Stimulated activated CD8-positive, alpha-beta memory T cell treated with anti-CD3 and anti-CD28 coated beads, Interleukin-4, amount 100 ng/mL, for 24 hours (primary cell): ENCODE data around the gene TMEM204.
"Not testable (repeated sequence)": the region's sequence is repeated elsewhere in the genome, so short reads cannot be mapped to it uniquely, and the experiment has no call there.

Experiments used
- DNase-seq: peaks from one replicate; pipeline ENCODE4 v3.0.0-alpha.2; 2020; ENCODE audit warnings: low read depth

Gene TMEM204

DNA sequence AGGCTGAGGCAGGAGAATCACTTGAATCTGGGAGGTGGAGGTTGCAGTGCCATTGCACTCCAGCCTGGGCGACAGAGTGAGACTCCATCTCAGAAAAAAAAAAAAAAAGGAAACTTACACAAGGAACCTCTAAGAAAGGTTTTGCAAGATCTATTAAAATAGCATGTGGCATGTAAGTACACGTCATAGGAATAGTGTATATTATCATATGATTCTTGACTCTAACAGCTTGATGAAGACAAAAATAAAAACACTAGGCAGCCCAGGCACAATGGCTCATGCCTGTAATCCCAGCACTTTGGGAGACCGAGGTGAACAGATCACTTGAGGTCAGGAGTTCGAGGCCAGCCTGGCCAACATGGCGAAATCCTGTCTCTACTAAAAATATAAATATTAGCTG lies 62.0 kb downstream of the TMEM204 start:
- DNase-seq = not testable (repeated sequence)

DNA sequence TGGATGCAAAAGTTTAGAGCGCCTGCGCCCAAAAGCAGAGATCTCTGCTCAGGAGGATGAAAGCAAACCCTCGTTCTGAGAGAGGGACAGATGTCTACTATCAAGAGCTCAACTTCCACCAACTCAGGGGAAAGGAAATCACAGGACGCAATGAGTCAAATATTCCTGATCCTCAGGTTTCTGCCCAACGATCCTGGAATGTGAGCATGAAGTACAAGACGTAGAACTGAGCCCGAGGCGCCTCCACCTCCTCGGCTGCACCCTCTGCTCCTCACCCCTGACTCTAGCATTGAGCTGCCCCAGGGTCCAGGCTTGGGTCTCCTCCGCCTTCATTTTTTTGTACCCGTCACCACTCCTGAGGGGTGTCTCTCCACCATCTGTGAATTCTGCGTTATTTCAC lies 63.0 kb downstream of the TMEM204 start:
- DNase-seq = no peak

DNA sequence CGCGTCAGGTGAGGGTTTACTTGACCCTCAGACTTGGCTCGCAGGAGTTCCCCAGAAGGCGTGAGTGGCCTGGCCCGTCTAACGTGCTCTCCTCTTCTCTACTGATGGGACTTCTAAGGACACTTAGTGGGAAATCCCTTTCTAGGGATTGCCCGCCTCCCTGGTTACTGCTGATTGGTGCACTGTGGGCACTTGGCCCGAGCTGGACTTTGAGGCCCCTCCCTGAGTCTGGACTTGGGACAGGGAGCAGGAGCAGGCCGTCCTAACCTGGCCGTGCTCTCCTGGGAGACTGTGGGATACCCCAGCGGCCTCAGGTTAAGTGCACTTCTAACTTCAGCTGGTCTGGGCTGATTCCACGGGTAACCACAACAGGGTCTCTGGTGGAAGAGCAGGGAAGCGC lies 63.7 kb downstream of the TMEM204 start:
- DNase-seq = no peak

DNA sequence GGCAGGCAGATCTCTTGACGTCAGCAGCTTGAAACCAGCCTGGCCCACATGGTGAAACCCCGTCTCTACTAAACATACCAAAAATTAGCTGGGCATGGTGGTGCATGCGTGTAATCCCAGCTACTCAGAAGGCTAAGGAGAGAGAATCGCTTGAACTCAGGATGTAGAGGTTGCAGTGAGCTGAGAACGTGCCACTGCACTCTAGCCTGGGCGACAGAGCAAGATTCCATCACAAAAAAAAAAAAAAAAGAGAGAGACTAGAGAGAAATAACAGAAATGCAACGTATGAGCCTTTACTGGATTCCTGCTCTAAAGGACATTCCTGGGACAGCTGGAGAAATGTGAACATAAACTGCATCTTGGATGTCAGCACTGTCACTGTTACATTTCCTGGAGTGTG lies 67.6 kb downstream of the TMEM204 start:
- DNase-seq = no peak

DNA sequence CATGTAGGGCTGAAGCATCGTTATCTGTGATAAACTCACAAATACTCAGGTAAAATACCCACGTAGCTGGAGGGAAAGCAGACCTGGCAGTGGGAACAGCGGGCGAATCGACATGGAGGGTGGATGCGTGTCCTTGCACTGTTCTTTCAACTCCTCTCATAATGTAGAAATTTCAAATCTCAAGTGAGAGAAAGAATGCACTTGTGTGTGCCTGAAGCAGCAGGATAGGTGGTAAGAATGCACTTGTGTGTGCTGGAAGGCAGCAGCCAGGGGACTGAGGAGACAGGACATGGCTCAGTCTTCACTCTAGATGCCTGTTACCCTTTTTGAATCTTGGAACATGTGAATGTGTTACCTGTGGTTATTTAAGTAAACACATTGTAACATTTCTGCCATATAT lies 68.0 kb downstream of the TMEM204 start:
- no peak for DNase-seq

DNA sequence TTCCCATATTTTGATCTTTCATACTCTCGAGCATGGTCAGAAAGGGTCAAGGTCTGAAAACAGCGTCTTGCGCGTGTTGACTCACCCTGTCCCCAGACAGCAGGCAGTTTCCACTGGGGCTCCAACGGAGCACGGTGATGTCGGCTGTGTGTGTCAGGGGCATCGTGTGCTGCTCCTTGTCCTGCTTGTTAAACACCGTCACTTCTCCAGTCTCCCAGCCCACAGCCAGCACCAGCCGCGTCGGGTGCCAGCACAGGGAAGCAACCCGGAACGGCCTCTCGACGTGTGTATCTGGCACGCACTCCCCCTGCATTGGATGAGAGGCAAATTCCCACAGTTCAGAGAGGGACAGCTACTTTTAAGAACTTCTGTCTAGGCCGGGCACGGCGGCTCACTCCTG lies 68.8 kb downstream of the TMEM204 start:
- DNase-seq = no peak
